Lower leg skin (tissue), 4 donors: ENCODE results near the gene C1orf105. TPM values are rescaled to one million over a fixed set of nuclear protein-coding genes. Genes with fewer than 3 reads are reported as not detected.

Experiments
- DNase-seq, 2 donors: peaks; one replicate each; pipeline ENCODE4 v3.0.0-alpha.2; 2019; ENCODE audit warnings: low spot score in 2 of 2
- H3K4me3 ChIP-seq: fragments of 200-600 bp; sonication (generic); 2 replicates; pipeline ENCODE4 v1.5.1; 2017; ENCODE audit warnings: mild to moderate bottlenecking, low read depth; ENCODE audit not compliant: poor library complexity, severe bottlenecking
- CTCF ChIP-seq, 3 donors: fragments of 450-650 bp; IDR thresholded peaks; one replicate each; pipeline ENCODE4 v1.5.1; 2016; ENCODE audit warnings: antibody characterized with exemption in 3 of 3, mild to moderate bottlenecking in 3 of 3, moderate library complexity in 2 of 3
- POLR2A ChIP-seq, 2 donors: fragments of 450-650 bp; IDR thresholded peaks; one replicate each; pipeline ENCODE4 v1.6.1; 2016 to 2017; ENCODE audit warnings: antibody characterized with exemption in 2 of 2, mild to moderate bottlenecking in 1 of 2, moderate library complexity in 1 of 2
- WGBS, 2 donors: methylation state at CpG; one replicate each; pipeline ENCODE4 v1.1.5; 2018; 5-methylcytosine and 5-hydroxymethylcytosine counted together
- intact Hi-C: fragments of 100-400 bp; cut with DNase I; formaldehyde crosslinking; loops from one replicate; pipeline ENCODE4 v1.15.0; 2023; ENCODE audit warnings: low total_unique reads
- total RNA-seq, 4 donors: library from RNA; depleted of rRNA; stranded (reverse); fragments of >200 nt; gene quantifications; one replicate each; pipeline ENCODE4 v1.1.0, GENCODE V29; 2016

The C1orf105 gene
- total RNA-seq, 4 donors from 2014 or later: 2.1 to 4.6 (median 3.0) TPM; not detected in 1

GRCh38 chr1:172448995-172449584 lies 28.6 kb downstream of the C1orf105 start:
- intact Hi-C loops: loop anchor here (10.0 kb wide), 1 partner anchor 86 kb away; the partner anchor contains the start of gene SUCO
- no peak overlapping the region for H3K4me3 ChIP-seq
- WGBS, 2 donors: 65 to 76% methylated on average over 6 of the region's 6 CpGs

GRCh38 chr1:172449585-172450523 lies 29.4 kb downstream of the C1orf105 start:
- peak in 1 of 2 donors; percentile 83 for DNase-seq
- intact Hi-C loops: loop anchor here (10.0 kb wide), 1 partner anchor 85 kb away; the partner anchor contains the start of gene SUCO
- TF ChIP-seq POLR2A (IDR thresholded peaks at IDR 0.05): no peak
- TF ChIP-seq CTCF (IDR thresholded peaks at IDR 0.05): no peak
- 52 to 53% methylated on average over 18 of the region's 18 CpGs for WGBS, 2 donors
- H3K4me3 ChIP-seq: no peak overlapping the region

More at GRCh38 chr1:172448995-172449584, 28.6 kb downstream of the C1orf105 start:
- TF ChIP-seq POLR2A (IDR thresholded peaks at IDR 0.05) (no peak), CTCF (IDR thresholded peaks at IDR 0.05) (no peak)
- no peak for DNase-seq

- no peak for TF ChIP-seq POLR2A (IDR thresholded peaks at IDR 0.05)
- TF ChIP-seq CTCF (IDR thresholded peaks at IDR 0.05): no peak
- DNase-seq: no peak
- no peak overlapping the region for H3K4me3 ChIP-seq
- 47 to 56% methylated on average over 7 of the region's 7 CpGs for WGBS, 2 donors
- intact Hi-C loops: no loop called here
Measured at GRCh38 chr1:172450524-172450885, 30.0 kb downstream of the C1orf105 start.

- H3K4me3 ChIP-seq: no peak overlapping the region
- intact Hi-C loops: no loop called here
- DNase-seq: no peak
- 54 to 64% methylated on average over 2 of the region's 2 CpGs for WGBS, 2 donors
- TF ChIP-seq POLR2A (IDR thresholded peaks at IDR 0.05): no peak
- TF ChIP-seq CTCF (IDR thresholded peaks at IDR 0.05): no peak
Measured at GRCh38 chr1:172451002-172451443, 30.5 kb downstream of the C1orf105 start.

GRCh38 chr1:172452536-172453152 lies 32.2 kb downstream of the C1orf105 start:
- no peak overlapping the region for H3K4me3 ChIP-seq
- WGBS, 2 donors: 75 to 84% methylated on average over 7 of the region's 7 CpGs
- TF ChIP-seq POLR2A (IDR thresholded peaks at IDR 0.05) (no peak), CTCF (IDR thresholded peaks at IDR 0.05) (no peak)
- no peak for DNase-seq
- intact Hi-C loops: no loop called here
